HEK293 (cell line): ENCODE results near the gene CENPB.

ENCODE experiments used
- CTCF ChIA-PET: fragments of 350-600 bp; formaldehyde crosslinking; extraction: SDS; loops from one replicate; lab custom pipeline; 2021; ENCODE audit warnings: antibody characterized with exemption; lab: Yijun Ruan, JAX
- POLR2A ChIA-PET: fragments of 300-600 bp; formaldehyde crosslinking; extraction: SDS; loops from one replicate; lab custom pipeline; 2020; ENCODE audit warnings: antibody characterized with exemption, inconsistent platforms; lab: Yijun Ruan, JAX
- H3K27ac ChIP-seq: fragments of 200-500 bp; sonication (Bioruptor generic); 2 replicates; pipeline ENCODE4 v1.5.1; 2014; ENCODE audit warnings: low read depth, low read length, control low read depth, inconsistent platforms; ENCODE audit errors: extremely low read depth
- H3K36me3 ChIP-seq, 2 experiments: fragments of 200-500 bp in 1 of 2; sonication (Bioruptor generic) in 1 of 2; 1 replicate in 1 of 2; 2 replicates in 1 of 2; pipeline ENCODE4 v1.5.1; 2014 to 2017; ENCODE audit warnings: inconsistent platforms in 2 of 2, low read length in 2 of 2; ENCODE audit not compliant: control insufficient read depth in 2 of 2, insufficient read depth in 1 of 2
- H3K4me1 ChIP-seq: fragments of 200-500 bp; sonication (Bioruptor generic); 2 replicates; pipeline ENCODE4 v1.5.1; 2014; ENCODE audit warnings: mild to moderate bottlenecking, low read length, inconsistent platforms; ENCODE audit not compliant: control insufficient read depth, insufficient read depth
- H3K4me3 ChIP-seq: 2 replicates; pipeline ENCODE4 v1.5.1; 2011; ENCODE audit warnings: low read depth, mild to moderate bottlenecking, control low read depth, low read length, moderate library complexity
- H3K9me3 ChIP-seq: fragments of 200-500 bp; sonication (Bioruptor generic); 2 replicates; pipeline ENCODE4 v1.5.1; 2014; ENCODE audit warnings: low read depth, low read length, inconsistent platforms; ENCODE audit not compliant: control insufficient read depth, insufficient read depth
- EGR2 ChIP-seq: fragments of 450-650 bp; formaldehyde crosslinking; IDR thresholded peaks from 2 replicates; pipeline ENCODE4 v1.5.1; 2016; ENCODE audit warnings: low read depth, missing biosample characterization, missing genetic modification characterization
- GLIS1 ChIP-seq: fragments of 450-650 bp; formaldehyde crosslinking; IDR thresholded peaks from 2 replicates; pipeline ENCODE4 v1.5.1; 2016; ENCODE audit warnings: missing biosample characterization, missing genetic modification characterization
- GLIS2 ChIP-seq: fragments of 450-650 bp; formaldehyde crosslinking; IDR thresholded peaks from 2 replicates; pipeline ENCODE4 v1.5.1; 2016; ENCODE audit warnings: missing biosample characterization, missing genetic modification characterization
- IKZF3 ChIP-seq: fragments of 450-650 bp; IDR thresholded peaks from 2 replicates; pipeline ENCODE4 v1.5.0; 2018; ENCODE audit warnings: missing biosample characterization, mild to moderate bottlenecking, missing genetic modification characterization, moderate library complexity
- KLF9 ChIP-seq: fragments of 450-650 bp; formaldehyde crosslinking; IDR thresholded peaks from 2 replicates; pipeline ENCODE4 v1.5.1; 2016; ENCODE audit warnings: missing biosample characterization, missing genetic modification characterization, low read depth
- MEIS1 ChIP-seq: sonication (generic); formaldehyde crosslinking; IDR thresholded peaks from 2 replicates; pipeline ENCODE4 v1.8.1; 2022; ENCODE audit warnings: missing genetic modification reagents, mild to moderate bottlenecking, borderline replicate concordance
- ZFHX2 ChIP-seq: fragments of 450-650 bp; formaldehyde crosslinking; conservative IDR thresholded peaks from 2 replicates; pipeline ENCODE4 v1.5.1; 2016; ENCODE audit warnings: missing biosample characterization, missing genetic modification characterization
- ZNF274 ChIP-seq, 2 experiments: fragments of 200-500 bp in 1 of 2; fragments of 450-650 bp in 1 of 2; sonication (Bioruptor generic) in 1 of 2; formaldehyde crosslinking in 1 of 2; IDR thresholded peaks; 2 replicates each; pipeline versions ENCODE4 v1.5.1 to v1.6.1; 2014 to 2016; ENCODE audit warnings: borderline replicate concordance in 1 of 2, inconsistent platforms in 1 of 2, low read length in 1 of 2, missing biosample characterization in 1 of 2, missing genetic modification characterization in 1 of 2
- ZNF341 ChIP-seq: fragments of 450-650 bp; formaldehyde crosslinking; IDR thresholded peaks from 2 replicates; pipeline ENCODE4; 2016; ENCODE audit warnings: low read depth, missing biosample characterization, missing genetic modification characterization
- ZNF366 ChIP-seq: fragments of 450-650 bp; formaldehyde crosslinking; conservative IDR thresholded peaks from 2 replicates; pipeline ENCODE4 v1.5.1; 2016; ENCODE audit warnings: missing biosample characterization, missing genetic modification characterization
- ZSCAN30 ChIP-seq: fragments of 450-650 bp; IDR thresholded peaks from 2 replicates; pipeline ENCODE4 v1.5.1; 2018; ENCODE audit warnings: missing biosample characterization, mild to moderate bottlenecking, missing genetic modification characterization, moderate library complexity
- TF ChIP-seq, protein P1 (sequence below): fragments of 450-650 bp; formaldehyde crosslinking; IDR thresholded peaks from 2 replicates; pipeline ENCODE4 v1.5.1; 2017; ENCODE audit warnings: missing biosample characterization, mild to moderate bottlenecking, missing genetic modification characterization, moderate library complexity
- TF ChIP-seq, protein P2 (sequence below): fragments of 450-650 bp; formaldehyde crosslinking; IDR thresholded peaks from 2 replicates; pipeline ENCODE4 v1.5.1; 2016; ENCODE audit warnings: missing biosample characterization, missing genetic modification characterization
- TF ChIP-seq, protein P3 (sequence below): fragments of 450-650 bp; formaldehyde crosslinking; IDR thresholded peaks from 2 replicates; pipeline ENCODE4 v1.5.1; 2016; ENCODE audit warnings: missing biosample characterization, missing genetic modification characterization
- TF ChIP-seq, protein P4 (sequence below): fragments of 450-650 bp; formaldehyde crosslinking; IDR thresholded peaks from 2 replicates; pipeline ENCODE4 v1.5.1; 2016; ENCODE audit warnings: missing biosample characterization, missing genetic modification characterization
- TF ChIP-seq, protein P5 (sequence below): fragments of 450-650 bp; formaldehyde crosslinking; IDR thresholded peaks from 2 replicates; pipeline ENCODE4 v1.5.1; 2016; ENCODE audit warnings: missing biosample characterization, missing genetic modification characterization

Gene CENPB

DNA sequence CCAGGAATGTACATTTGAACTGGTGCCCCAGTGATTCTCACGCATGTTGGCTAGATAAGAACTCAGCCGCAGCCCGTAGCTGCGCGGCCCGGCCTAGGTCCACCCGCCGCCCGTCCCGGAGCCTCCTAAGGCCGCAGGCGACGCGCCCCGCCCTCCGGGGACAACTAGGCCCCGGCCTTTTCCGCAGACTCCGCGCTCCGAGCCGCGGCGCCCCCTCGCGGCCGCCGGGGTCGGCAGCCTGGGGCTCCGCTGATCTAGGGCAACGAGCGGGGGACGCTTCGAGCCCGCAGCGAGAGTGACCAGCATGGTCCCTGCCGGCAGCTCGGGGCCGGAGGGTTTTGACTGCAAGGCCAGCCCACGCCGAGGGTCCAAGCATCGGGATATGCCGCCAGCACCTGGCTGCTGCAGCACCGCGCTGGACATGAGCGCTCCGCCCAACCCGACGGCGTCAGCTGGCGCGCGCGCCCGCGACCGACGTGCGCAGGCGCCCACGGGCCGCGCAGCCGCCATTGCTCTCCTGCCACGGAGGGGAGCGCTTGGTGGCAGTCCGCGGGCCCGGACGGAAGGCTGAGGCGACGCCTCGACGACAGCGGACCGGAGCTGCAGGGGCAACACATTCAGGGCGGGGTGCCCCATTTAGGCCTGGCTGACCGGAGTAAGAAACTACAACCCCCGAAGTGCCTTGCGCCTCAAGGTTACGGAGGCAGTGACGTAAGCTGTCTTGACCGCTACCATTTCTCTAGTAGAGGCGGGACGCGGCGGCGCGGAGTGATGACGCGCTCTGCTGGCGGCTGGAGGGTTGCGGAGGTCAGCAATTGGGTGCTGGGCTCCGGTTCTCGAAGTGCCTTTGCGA lies 33.7 kb upstream of the CENPB start, which contains the start of gene AP5S1 (continued):
- TF ChIP-seq, protein P1, sequence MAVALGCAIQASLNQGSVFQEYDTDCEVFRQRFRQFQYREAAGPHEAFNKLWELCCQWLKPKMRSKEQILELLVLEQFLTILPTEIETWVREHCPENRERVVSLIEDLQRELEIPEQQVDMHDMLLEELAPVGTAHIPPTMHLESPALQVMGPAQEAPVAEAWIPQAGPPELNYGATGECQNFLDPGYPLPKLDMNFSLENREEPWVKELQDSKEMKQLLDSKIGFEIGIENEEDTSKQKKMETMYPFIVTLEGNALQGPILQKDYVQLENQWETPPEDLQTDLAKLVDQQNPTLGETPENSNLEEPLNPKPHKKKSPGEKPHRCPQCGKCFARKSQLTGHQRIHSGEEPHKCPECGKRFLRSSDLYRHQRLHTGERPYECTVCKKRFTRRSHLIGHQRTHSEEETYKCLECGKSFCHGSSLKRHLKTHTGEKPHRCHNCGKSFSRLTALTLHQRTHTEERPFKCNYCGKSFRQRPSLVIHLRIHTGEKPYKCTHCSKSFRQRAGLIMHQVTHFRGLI (tag by site-specific recombination) = peak; percentile 98

DNA sequence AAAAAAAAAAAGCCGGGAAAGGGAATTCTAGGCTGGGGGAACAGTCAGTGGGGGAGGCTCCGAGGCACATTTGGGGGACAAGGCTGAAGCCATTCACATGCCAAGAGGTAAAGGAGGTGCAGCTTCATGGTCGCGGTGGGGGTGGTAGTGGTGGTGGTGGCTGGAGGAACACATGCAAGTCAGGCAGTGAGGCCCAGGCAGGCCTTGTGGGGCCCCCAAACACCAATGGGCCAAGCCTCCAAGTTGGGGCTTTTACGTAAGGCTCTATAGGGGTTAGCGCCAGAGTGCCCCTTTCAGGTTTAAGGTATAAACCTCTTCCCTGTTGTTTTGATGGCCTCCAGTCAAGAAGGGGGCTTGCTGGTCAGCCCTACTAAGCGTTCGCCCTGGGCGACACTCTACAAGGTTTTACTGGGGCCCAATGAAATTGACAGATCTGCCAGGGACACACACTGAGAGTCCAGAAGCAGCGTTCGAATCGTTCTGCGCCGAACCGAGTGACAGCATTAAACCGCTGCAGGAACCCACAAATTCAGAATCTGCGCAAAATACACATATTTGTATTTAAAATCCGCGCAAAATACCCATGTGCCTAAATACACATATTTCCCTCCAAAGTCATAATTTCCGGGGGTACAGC lies 33.0 kb upstream of the CENPB start:
- Histone ChIP-seq H3K4me1 (peaks cover 5% of the 10 kb centered on the region; the same call in 1 of the 2 replicates), H3K36me3 (peaks cover 7 to 27% of the 10 kb centered on the region in 2 experiments), H3K4me3 (peak overlapping the region; percentile 73), H3K27ac (peak overlapping the region; percentile 93), H3K9me3 (no peaks in the 10 kb centered on the region)
- POLR2A ChIA-PET = interaction anchor here (0.6 to 4.4 kb wide), 16 partner anchors 7 to 223 kb away, joined by 3 to 40 read pairs (median 5); partner anchors contain the start of genes ADISSP, CDC25B, CENPB and MAVS
- CTCF ChIA-PET = interaction anchor here (0.5 to 5.8 kb wide), 22 partner anchors 14 to 689 kb away, joined by 3 to 142 read pairs (median 7); partner anchors contain the start of genes CENPB and SPEF1
- no peak for TF ChIP-seq ZNF366 (tag by site-specific recombination)
- TF ChIP-seq IKZF3 (tag by site-specific recombination) = no peak
- TF ChIP-seq, protein P2, sequence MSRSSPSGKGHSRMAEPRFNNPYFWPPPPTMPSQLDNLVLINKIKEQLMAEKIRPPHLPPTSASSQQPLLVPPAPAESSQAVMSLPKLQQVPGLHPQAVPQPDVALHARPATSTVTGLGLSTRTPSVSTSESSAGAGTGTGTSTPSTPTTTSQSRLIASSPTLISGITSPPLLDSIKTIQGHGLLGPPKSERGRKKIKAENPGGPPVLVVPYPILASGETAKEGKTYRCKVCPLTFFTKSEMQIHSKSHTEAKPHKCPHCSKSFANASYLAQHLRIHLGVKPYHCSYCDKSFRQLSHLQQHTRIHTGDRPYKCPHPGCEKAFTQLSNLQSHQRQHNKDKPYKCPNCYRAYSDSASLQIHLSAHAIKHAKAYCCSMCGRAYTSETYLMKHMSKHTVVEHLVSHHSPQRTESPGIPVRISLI (tag by site-specific recombination) = 0 out of 2 replicates have a peak, but pooled peaks have one; percentile 47
- peak; percentile 42 for TF ChIP-seq GLIS2 (tag by site-specific recombination)

DNA sequence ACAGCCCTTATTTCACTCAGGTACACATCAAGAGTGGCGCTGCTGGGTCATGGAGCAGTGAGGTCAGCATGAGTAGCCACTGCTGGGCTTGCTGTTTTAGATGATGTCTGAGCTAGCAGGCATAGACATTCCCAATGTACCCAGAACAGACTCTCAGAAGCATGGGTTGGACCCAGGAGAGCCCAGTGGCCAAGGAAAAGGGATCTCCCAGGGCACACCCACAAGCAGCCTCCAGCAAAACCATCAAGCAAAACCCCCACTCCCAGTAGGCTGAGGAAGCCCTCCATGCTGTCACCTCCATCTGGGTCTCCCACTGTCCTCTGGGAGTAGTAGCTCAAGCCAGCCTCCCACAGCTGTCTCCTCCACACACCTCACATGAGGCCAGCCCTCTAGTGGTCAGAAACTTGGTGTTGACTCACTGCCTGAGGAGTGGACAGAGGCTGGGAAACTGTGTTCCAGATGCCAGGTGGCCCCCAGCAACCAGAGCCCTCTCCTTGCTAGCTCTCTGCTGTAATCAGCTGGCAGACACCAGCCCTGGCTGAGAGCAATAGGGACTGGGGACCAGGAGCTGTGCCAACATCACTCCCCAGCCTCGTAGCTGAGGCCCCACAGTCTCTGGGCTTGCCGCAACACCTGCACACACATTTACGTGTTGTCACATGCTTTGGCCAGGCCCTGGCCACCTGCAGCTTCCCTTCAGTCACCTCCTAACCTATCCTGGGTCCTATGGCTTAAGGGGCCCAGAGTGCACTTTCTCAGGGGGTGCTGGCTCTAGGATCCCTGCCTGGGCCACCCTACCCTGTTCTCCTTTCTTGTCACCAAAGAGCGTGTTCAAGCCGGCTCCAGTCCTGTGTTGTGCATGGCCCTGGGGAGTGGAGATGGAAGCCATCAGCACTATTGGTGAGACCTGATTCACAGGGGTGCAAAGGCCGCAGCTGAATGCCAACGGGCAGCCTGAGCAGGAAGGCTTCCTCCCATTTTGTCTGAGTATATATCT lies 31.9 kb upstream of the CENPB start:
- H3K27ac ChIP-seq = 0 out of 2 replicates have a peak overlapping the region, but pooled peaks have one; percentile 3
- ChIA-PET CTCF (interaction anchor here (0.6 to 5.8 kb wide), 26 partner anchors 9 to 274 kb away, joined by 3 to 142 read pairs (median 4); partner anchors contain the start of genes ADISSP, CDC25B, CENPB and SPEF1), POLR2A (interaction anchor here (0.6 to 4.4 kb wide), 12 partner anchors 9 to 133 kb away, joined by 3 to 40 read pairs (median 4); partner anchors contain the start of genes ADISSP, CDC25B and CENPB)
- no peaks in the 10 kb centered on the region for H3K9me3 ChIP-seq
- H3K36me3 ChIP-seq = peaks cover 4 to 17% of the 10 kb centered on the region in 2 experiments; a peak in 2 of 3 replicates
- H3K4me3 ChIP-seq = no peak overlapping the region
- peaks cover 7% of the 10 kb centered on the region; the same call in 1 of the 2 replicates for H3K4me1 ChIP-seq
- no peak for TF ChIP-seq ZNF274 (IDR thresholded peaks at IDR 0.05; ENCODE audit: low read length)
- no peak for TF ChIP-seq ZNF274 (tag by site-specific recombination; IDR thresholded peaks at IDR 0.05; ENCODE audit: borderline replicate concordance)
- TF ChIP-seq KLF9 (tag by site-specific recombination) = no peak
- TF ChIP-seq ZFHX2 (tag by site-specific recombination) = peak; percentile 84
- peak; percentile 69 for TF ChIP-seq GLIS1 (tag by site-specific recombination)
- no peak for TF ChIP-seq MEIS1
- TF ChIP-seq, protein P3, sequence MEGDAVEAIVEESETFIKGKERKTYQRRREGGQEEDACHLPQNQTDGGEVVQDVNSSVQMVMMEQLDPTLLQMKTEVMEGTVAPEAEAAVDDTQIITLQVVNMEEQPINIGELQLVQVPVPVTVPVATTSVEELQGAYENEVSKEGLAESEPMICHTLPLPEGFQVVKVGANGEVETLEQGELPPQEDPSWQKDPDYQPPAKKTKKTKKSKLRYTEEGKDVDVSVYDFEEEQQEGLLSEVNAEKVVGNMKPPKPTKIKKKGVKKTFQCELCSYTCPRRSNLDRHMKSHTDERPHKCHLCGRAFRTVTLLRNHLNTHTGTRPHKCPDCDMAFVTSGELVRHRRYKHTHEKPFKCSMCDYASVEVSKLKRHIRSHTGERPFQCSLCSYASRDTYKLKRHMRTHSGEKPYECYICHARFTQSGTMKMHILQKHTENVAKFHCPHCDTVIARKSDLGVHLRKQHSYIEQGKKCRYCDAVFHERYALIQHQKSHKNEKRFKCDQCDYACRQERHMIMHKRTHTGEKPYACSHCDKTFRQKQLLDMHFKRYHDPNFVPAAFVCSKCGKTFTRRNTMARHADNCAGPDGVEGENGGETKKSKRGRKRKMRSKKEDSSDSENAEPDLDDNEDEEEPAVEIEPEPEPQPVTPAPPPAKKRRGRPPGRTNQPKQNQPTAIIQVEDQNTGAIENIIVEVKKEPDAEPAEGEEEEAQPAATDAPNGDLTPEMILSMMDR (tag by site-specific recombination) = peak; percentile 92
- TF ChIP-seq EGR2 (tag by site-specific recombination) = peak; percentile 92
- TF ChIP-seq ZNF341 = peak; percentile 68
- TF ChIP-seq, protein P4, sequence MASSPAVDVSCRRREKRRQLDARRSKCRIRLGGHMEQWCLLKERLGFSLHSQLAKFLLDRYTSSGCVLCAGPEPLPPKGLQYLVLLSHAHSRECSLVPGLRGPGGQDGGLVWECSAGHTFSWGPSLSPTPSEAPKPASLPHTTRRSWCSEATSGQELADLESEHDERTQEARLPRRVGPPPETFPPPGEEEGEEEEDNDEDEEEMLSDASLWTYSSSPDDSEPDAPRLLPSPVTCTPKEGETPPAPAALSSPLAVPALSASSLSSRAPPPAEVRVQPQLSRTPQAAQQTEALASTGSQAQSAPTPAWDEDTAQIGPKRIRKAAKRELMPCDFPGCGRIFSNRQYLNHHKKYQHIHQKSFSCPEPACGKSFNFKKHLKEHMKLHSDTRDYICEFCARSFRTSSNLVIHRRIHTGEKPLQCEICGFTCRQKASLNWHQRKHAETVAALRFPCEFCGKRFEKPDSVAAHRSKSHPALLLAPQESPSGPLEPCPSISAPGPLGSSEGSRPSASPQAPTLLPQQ (tag by site-specific recombination) = 0 out of 2 replicates have a peak, but pooled peaks have one; percentile 12
- TF ChIP-seq, protein P5, sequence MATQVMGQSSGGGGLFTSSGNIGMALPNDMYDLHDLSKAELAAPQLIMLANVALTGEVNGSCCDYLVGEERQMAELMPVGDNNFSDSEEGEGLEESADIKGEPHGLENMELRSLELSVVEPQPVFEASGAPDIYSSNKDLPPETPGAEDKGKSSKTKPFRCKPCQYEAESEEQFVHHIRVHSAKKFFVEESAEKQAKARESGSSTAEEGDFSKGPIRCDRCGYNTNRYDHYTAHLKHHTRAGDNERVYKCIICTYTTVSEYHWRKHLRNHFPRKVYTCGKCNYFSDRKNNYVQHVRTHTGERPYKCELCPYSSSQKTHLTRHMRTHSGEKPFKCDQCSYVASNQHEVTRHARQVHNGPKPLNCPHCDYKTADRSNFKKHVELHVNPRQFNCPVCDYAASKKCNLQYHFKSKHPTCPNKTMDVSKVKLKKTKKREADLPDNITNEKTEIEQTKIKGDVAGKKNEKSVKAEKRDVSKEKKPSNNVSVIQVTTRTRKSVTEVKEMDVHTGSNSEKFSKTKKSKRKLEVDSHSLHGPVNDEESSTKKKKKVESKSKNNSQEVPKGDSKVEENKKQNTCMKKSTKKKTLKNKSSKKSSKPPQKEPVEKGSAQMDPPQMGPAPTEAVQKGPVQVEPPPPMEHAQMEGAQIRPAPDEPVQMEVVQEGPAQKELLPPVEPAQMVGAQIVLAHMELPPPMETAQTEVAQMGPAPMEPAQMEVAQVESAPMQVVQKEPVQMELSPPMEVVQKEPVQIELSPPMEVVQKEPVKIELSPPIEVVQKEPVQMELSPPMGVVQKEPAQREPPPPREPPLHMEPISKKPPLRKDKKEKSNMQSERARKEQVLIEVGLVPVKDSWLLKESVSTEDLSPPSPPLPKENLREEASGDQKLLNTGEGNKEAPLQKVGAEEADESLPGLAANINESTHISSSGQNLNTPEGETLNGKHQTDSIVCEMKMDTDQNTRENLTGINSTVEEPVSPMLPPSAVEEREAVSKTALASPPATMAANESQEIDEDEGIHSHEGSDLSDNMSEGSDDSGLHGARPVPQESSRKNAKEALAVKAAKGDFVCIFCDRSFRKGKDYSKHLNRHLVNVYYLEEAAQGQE (tag by site-specific recombination) = peak; percentile 25; the same call in 1 of the 2 replicates
- peak; percentile 37; the same call in 1 of the 2 replicates for TF ChIP-seq ZSCAN30
